Activated B cell treated with CpG ODN at 0.5 μM for 24 hours (primary cell): ENCODE results near the gene MAP3K21. TPM values are rescaled to one million over a fixed set of nuclear protein-coding genes. Genes with fewer than 3 reads are reported as not detected.

Experiments used
- ATAC-seq: fragments of 200-7000 bp; cut with Tn5 transposase; one replicate; pipeline ENCODE4 v1.10.0; 2021; ENCODE audit warnings: low read depth, mild to moderate bottlenecking, moderate library complexity
- CTCF ChIA-PET: fragments of 350-600 bp; sonication (Branson Sonifier 250); formaldehyde crosslinking; loops from one replicate; lab custom pipeline; 2021; ENCODE audit warnings: antibody characterized with exemption; lab: Charles Lee
- POLR2A ChIA-PET: fragments of 350-600 bp; sonication (Branson Sonifier 250); formaldehyde crosslinking; loops from one replicate; lab custom pipeline; 2021; ENCODE audit warnings: antibody characterized with exemption; lab: Charles Lee
- DNase-seq: peaks from one replicate; pipeline ENCODE4 v3.0.0; 2022
- H3K27ac Mint-ChIP-seq: one replicate; pipeline ENCODE4 v1.8.0; 2020; ENCODE audit warnings: mixed read lengths
- H3K27me3 Mint-ChIP-seq: one replicate; pipeline ENCODE4 v1.8.0; 2021; ENCODE audit warnings: mixed read lengths
- H3K36me3 Mint-ChIP-seq: one replicate; pipeline ENCODE4 v1.8.0; 2021; ENCODE audit warnings: low read depth, mixed read lengths
- H3K4me1 Mint-ChIP-seq: one replicate; pipeline ENCODE4 v1.8.0; 2021; ENCODE audit warnings: mixed read lengths
- H3K4me3 Mint-ChIP-seq: one replicate; pipeline ENCODE4 v1.8.0; 2020; ENCODE audit warnings: mild to moderate bottlenecking, mixed read lengths
- H3K9me3 Mint-ChIP-seq: one replicate; pipeline ENCODE4 v1.8.0; 2020; ENCODE audit warnings: mixed read lengths
- CTCF ChIP-seq: fragments of 200-600 bp; IDR thresholded peaks from one replicate; pipeline ENCODE4 v1.8.0; 2022; ENCODE audit warnings: antibody characterized with exemption, mild to moderate bottlenecking
- intact Hi-C: fragments of 100-400 bp; cut with micrococcal nuclease; formaldehyde crosslinking; loops from one replicate; pipeline ENCODE4 v1.15.1; 2024
- total RNA-seq: library from RNA; stranded (reverse); gene quantifications from 2 replicates; pipeline ENCODE4 v1.2.3, GENCODE V29; 2022

MAP3K21 gene
- total RNA-seq, 1 donor from 2014 or later = 1.5 TPM

GRCh38 chr1:233412812-233413211, 85.3 kb downstream of the MAP3K21 start:
- Mint-ChIP-seq H3K27ac (no peak overlapping the region), H3K27me3 (no peaks in the 10 kb centered on the region), H3K36me3 (no peaks in the 10 kb centered on the region), H3K4me3 (no peak overlapping the region), H3K4me1 (no peaks in the 10 kb centered on the region), H3K9me3 (peaks cover 8% of the 10 kb centered on the region)
- intact Hi-C loops = no loop called here
- CTCF ChIA-PET = no interaction called here
- no peak for TF ChIP-seq CTCF
- POLR2A ChIA-PET = no interaction called here
- no peak for ATAC-seq
- DNase-seq = no peak

DNA sequence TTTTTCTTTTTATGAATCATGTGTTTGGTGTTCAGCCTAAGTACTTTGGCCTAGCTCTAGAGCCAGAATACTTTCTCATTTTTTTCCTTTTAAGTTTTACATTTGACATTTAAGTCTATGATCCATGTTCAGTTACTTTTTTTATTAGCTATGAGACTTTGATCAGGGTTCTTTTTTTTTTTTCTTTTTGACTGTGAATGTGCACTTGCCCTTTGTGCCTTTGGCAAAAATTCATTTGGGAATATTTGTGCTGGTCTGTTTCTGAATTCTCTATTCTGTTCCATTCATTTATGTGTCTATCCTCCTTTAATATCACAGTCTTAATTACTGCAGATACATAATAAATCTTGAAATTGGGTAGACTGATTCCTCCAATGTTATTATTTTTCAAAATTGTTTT, 93.8 kb downstream of the MAP3K21 start:
- Mint-ChIP-seq H3K4me1 (no peaks in the 10 kb centered on the region), H3K36me3 (no peaks in the 10 kb centered on the region), H3K4me3 (no peak overlapping the region), H3K27ac (no peak overlapping the region), H3K9me3 (no peaks in the 10 kb centered on the region), H3K27me3 (peaks cover 13% of the 10 kb centered on the region)
- intact Hi-C loops = no loop called here
- DNase-seq (no peak), ATAC-seq (no peak)
- no peak for TF ChIP-seq CTCF
- ChIA-PET CTCF (no interaction called here), POLR2A (no interaction called here)

- no peak for ATAC-seq
- Mint-ChIP-seq H3K4me3 (no peak overlapping the region), H3K36me3 (no peaks in the 10 kb centered on the region), H3K27ac (no peak overlapping the region), H3K9me3 (no peaks in the 10 kb centered on the region), H3K4me1 (no peaks in the 10 kb centered on the region), H3K27me3 (peaks cover 20% of the 10 kb centered on the region)
- intact Hi-C loops = no loop called here
- ChIA-PET CTCF (no interaction called here), POLR2A (no interaction called here)
- no peak for TF ChIP-seq CTCF
- DNase-seq = no peak
Observed at GRCh38 chr1:233424779-233425178, 97.3 kb downstream of the MAP3K21 start.

DNA sequence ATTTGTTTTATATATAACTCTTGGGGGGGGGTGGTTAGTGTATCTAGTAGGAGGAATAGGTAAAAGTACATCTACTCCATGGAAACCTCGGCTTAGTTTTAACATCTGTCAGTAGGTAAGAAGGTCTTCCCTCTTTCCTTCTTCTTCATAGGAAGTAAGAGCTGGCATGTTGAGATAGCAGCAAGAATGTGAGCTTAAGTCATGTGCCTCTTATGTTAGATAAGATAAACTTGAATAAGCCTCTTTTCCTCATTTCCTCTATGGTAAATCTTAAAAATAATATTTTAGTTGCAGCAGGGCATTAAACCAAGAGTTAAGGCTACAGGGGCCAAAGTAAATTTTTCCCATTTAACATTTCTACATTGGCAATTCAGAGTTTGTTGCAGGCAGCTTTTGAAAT, 100.4 kb downstream of the MAP3K21 start:
- intact Hi-C loops = no loop called here
- Mint-ChIP-seq H3K27me3 (peaks cover 24% of the 10 kb centered on the region), H3K4me3 (no peak overlapping the region), H3K27ac (no peak overlapping the region), H3K4me1 (no peaks in the 10 kb centered on the region), H3K36me3 (no peaks in the 10 kb centered on the region), H3K9me3 (peaks cover 6% of the 10 kb centered on the region)
- ChIA-PET POLR2A (no interaction called here), CTCF (no interaction called here)
- TF ChIP-seq CTCF = no peak
- ATAC-seq = no peak
- no peak for DNase-seq

DNA sequence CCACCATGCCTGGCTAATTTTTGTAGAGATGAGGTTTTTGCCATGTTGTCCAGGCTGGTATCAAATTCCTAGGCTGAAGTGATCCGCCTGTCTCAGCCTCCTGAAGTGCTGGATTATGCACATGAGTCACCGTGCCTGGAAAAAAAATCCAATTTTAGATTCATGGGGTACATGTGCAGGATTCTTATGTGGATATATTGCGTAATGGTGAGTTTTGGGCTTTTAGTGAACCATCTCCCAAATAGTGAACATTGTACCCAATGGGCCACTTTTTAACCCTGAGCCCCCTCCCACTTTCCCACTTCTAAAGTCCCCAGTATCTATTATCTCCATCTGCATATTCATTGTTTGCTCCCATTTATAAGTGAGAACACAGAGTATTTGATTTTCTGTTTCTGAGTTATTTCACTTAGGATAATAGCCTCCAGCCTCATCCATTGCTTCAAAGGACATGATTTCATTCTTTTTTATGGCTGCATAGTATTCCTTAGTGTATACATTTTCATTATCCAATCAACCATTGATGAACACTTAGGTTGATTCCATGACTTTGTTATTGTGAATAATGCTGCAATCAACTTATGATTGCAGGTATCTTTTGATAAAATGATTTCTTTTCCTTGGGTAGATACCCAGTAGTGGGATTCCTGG, 104.4 kb downstream of the MAP3K21 start:
- TF ChIP-seq CTCF = no peak
- Mint-ChIP-seq H3K27ac (no peak overlapping the region), H3K4me1 (no peaks in the 10 kb centered on the region), H3K27me3 (peaks cover 15% of the 10 kb centered on the region), H3K36me3 (no peaks in the 10 kb centered on the region), H3K9me3 (peaks cover 6% of the 10 kb centered on the region), H3K4me3 (no peak overlapping the region)
- DNase-seq = no peak
- ATAC-seq = no peak
- intact Hi-C loops = no loop called here
- ChIA-PET CTCF (no interaction called here), POLR2A (no interaction called here)
